ENCODE measurements around the gene NOS1AP. TPM values are rescaled to one million over a fixed set of nuclear protein-coding genes. Genes with fewer than 3 reads are reported as not detected.

Gene NOS1AP
- total RNA-seq, 2 donors from 2014 or later = 3.1 to 4.0 TPM

- H3K36me3 ChIP-seq (replicated peaks in 1 of 2; ENCODE audit: insufficient read depth in 1 of 2, low read depth in 2 of 2) = no peaks in the 10 kb centered on the region
- TF ChIP-seq POLR2A (IDR thresholded peaks at IDR 0.05) (no peak), CTCF (IDR thresholded peaks at IDR 0.05) (no peak)
- H3K27ac ChIP-seq = no peak overlapping the region
- no peak for ATAC-seq
- DNase-seq = no peak
- peaks cover 7% of the 10 kb centered on the region for H3K4me1 ChIP-seq
- no peaks in the 10 kb centered on the region for H3K27me3 ChIP-seq
- intact Hi-C loops (cut with DNase I) = no loop called here
- 79 to 93% methylated on average over 6 of the region's 6 CpGs for WGBS, 2 donors
- H3K9me3 ChIP-seq = no peaks in the 10 kb centered on the region
- H3K4me3 ChIP-seq = no peak overlapping the region
These were observed 75.4 kb downstream of the NOS1AP start for GRCh38 chr1:162144853-162145252.

DNA sequence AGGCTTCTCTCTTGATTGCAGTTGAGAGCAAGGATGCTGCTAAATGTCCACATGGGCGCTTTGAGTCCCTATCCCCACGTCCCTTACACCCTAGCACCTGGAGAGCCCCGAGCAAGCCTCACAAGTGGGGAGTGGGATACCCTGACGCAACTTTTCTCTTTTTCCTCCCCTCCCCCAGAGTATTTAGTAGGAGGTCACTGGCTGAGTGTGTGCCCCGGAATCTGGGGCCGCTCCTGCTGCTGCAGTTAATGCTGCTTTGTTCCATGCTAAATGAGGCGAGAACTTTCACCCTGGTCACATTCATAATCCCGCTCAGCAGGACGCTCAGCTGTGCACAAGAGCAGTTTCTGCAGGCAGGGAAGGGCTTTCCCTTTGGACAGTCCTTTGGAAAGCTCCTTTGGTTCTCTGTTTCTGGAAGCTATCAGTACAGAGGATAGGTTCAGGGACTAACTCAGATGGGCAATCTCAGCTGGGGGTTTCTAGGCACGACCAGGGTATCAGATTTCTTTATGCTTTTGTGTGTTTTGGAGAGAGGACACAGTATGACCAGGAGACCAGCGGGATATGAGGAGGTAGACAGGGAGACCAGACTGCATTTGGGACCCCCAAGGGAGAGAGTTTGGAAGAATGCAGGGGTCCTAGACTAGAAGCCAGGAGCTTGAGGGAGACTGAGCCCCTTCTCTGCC lies 75.9 kb downstream of the NOS1AP start:
- intact Hi-C loops (cut with DNase I) = no loop called here
- DNase-seq (no peak), ATAC-seq (no peak)
- WGBS, 2 donors = 83% methylated on average over 11 of the region's 11 CpGs
- Histone ChIP-seq H3K9me3 (no peaks in the 10 kb centered on the region), H3K27ac (no peak overlapping the region), H3K4me3 (no peak overlapping the region), H3K27me3 (no peaks in the 10 kb centered on the region), H3K36me3 (replicated peaks in 1 of 2; ENCODE audit: insufficient read depth in 1 of 2, low read depth in 2 of 2) (no peaks in the 10 kb centered on the region), H3K4me1 (peaks cover 7% of the 10 kb centered on the region)
- TF ChIP-seq CTCF (IDR thresholded peaks at IDR 0.05) = no peak
- TF ChIP-seq POLR2A (IDR thresholded peaks at IDR 0.05) = no peak

- no peaks in the 10 kb centered on the region for H3K36me3 ChIP-seq (replicated peaks in 1 of 2; ENCODE audit: insufficient read depth in 1 of 2, low read depth in 2 of 2)
- 87 to 94% methylated on average over 5 of the region's 5 CpGs for WGBS, 2 donors
- no peak overlapping the region for H3K4me3 ChIP-seq
- no peak for ATAC-seq
- peaks cover 5% of the 10 kb centered on the region for H3K4me1 ChIP-seq
- no peak for TF ChIP-seq POLR2A (IDR thresholded peaks at IDR 0.05)
- no peak for TF ChIP-seq CTCF (IDR thresholded peaks at IDR 0.05)
- intact Hi-C loops (cut with DNase I) = no loop called here
- no peaks in the 10 kb centered on the region for H3K9me3 ChIP-seq
- no peak for DNase-seq
- no peaks in the 10 kb centered on the region for H3K27me3 ChIP-seq
- no peak overlapping the region for H3K27ac ChIP-seq
These were observed 76.6 kb downstream of the NOS1AP start for GRCh38 chr1:162145966-162146696.

GRCh38 chr1:162147760-162148159 lies 78.3 kb downstream of the NOS1AP start:
- intact Hi-C loops (cut with DNase I) = no loop called here
- H3K27ac ChIP-seq = no peak overlapping the region
- H3K4me1 ChIP-seq = peaks cover 8% of the 10 kb centered on the region
- H3K36me3 ChIP-seq (replicated peaks in 1 of 2; ENCODE audit: insufficient read depth in 1 of 2, low read depth in 2 of 2) = no peaks in the 10 kb centered on the region
- no peak for ATAC-seq
- no peaks in the 10 kb centered on the region for H3K9me3 ChIP-seq
- no peak overlapping the region for H3K4me3 ChIP-seq
- no peaks in the 10 kb centered on the region for H3K27me3 ChIP-seq
- no peak for TF ChIP-seq POLR2A (IDR thresholded peaks at IDR 0.05)
- TF ChIP-seq CTCF (IDR thresholded peaks at IDR 0.05) = no peak
- no peak for DNase-seq
- WGBS, 2 donors = 33 to 50% methylated on average over 1 of the region's 1 CpG

Data from body of pancreas (tissue), 4 donors.